Measurements from ENCODE around the gene TECTB. TPM values are rescaled to one million over a fixed set of nuclear protein-coding genes. Genes with fewer than 3 reads are reported as not detected.

TECTB gene
- total RNA-seq, 1 experiment from 2014 or later: not detected

DNA sequence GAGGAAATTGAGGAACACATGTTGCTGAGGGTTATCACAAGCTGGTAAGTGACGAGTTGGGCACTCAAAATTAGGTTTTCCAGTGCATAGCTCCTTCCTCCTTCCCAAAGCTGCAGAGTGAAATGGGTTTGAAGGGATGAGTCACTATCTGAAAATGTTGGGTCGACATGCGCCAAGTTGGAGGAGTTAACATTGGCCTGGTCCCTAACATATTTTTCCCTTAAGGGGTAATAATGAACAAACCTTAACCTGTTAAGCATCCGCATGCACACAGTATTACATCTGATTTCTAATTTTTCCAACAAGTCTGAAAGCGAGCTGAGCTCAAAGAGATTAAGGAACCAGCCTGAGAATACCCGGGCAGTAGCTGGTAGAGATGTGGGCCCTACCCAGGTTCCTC is 20.7 kb upstream of the TECTB start:
- no peak for DNase-seq (ENCODE audit: low read depth, low spot score)
- CTCF ChIA-PET: no interaction called here
- intact Hi-C loops (cut with micrococcal nuclease; ENCODE audit: unreplicated experiment) (no loop called here), in situ Hi-C loops (cut with HindIII; ENCODE audit: low pct_unique_long_range_greater_than_20kb, low sequenced_read_pairs) (no loop called here)
- Histone ChIP-seq H3K4me1 (ENCODE audit: control insufficient read depth, insufficient read depth, low read length) (no peaks in the 10 kb centered on the region), H3K9me3 (ENCODE audit: control insufficient read depth, insufficient read depth, low read depth, low read length) (no peaks in the 10 kb centered on the region), H3K36me3 (ENCODE audit: control insufficient read depth, insufficient read depth, low read length) (no peaks in the 10 kb centered on the region), H3K27ac (ENCODE audit: low read length) (no peak overlapping the region), H3K4me3 (ENCODE audit: low read depth in 2 of 2, low read length in 2 of 2) (no peak overlapping the region), H3K27me3 (ENCODE audit: control insufficient read depth, insufficient read depth, low read length) (no peaks in the 10 kb centered on the region; the same call in 1 of the 2 replicates)
- POLR2A ChIA-PET: no interaction called here
- ATAC-seq: no peak
- TF ChIP-seq POLR2AphosphoS5 (IDR thresholded peaks at IDR 0.05; ENCODE audit: low read depth, low read length): no peak
- no peak for TF ChIP-seq TCF7L2 (IDR thresholded peaks at IDR 0.05; ENCODE audit: low read depth, low read length)
- no peak for TF ChIP-seq SIN3A (IDR thresholded peaks at IDR 0.05; ENCODE audit: borderline replicate concordance, insufficient read depth, low read depth, low read length)
- TF ChIP-seq, protein P1, sequence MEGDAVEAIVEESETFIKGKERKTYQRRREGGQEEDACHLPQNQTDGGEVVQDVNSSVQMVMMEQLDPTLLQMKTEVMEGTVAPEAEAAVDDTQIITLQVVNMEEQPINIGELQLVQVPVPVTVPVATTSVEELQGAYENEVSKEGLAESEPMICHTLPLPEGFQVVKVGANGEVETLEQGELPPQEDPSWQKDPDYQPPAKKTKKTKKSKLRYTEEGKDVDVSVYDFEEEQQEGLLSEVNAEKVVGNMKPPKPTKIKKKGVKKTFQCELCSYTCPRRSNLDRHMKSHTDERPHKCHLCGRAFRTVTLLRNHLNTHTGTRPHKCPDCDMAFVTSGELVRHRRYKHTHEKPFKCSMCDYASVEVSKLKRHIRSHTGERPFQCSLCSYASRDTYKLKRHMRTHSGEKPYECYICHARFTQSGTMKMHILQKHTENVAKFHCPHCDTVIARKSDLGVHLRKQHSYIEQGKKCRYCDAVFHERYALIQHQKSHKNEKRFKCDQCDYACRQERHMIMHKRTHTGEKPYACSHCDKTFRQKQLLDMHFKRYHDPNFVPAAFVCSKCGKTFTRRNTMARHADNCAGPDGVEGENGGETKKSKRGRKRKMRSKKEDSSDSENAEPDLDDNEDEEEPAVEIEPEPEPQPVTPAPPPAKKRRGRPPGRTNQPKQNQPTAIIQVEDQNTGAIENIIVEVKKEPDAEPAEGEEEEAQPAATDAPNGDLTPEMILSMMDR (IDR thresholded peaks at IDR 0.05): no peak
- TF ChIP-seq, protein P2, sequence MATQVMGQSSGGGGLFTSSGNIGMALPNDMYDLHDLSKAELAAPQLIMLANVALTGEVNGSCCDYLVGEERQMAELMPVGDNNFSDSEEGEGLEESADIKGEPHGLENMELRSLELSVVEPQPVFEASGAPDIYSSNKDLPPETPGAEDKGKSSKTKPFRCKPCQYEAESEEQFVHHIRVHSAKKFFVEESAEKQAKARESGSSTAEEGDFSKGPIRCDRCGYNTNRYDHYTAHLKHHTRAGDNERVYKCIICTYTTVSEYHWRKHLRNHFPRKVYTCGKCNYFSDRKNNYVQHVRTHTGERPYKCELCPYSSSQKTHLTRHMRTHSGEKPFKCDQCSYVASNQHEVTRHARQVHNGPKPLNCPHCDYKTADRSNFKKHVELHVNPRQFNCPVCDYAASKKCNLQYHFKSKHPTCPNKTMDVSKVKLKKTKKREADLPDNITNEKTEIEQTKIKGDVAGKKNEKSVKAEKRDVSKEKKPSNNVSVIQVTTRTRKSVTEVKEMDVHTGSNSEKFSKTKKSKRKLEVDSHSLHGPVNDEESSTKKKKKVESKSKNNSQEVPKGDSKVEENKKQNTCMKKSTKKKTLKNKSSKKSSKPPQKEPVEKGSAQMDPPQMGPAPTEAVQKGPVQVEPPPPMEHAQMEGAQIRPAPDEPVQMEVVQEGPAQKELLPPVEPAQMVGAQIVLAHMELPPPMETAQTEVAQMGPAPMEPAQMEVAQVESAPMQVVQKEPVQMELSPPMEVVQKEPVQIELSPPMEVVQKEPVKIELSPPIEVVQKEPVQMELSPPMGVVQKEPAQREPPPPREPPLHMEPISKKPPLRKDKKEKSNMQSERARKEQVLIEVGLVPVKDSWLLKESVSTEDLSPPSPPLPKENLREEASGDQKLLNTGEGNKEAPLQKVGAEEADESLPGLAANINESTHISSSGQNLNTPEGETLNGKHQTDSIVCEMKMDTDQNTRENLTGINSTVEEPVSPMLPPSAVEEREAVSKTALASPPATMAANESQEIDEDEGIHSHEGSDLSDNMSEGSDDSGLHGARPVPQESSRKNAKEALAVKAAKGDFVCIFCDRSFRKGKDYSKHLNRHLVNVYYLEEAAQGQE (IDR thresholded peaks at IDR 0.05; ENCODE audit: insufficient read depth in 1 of 2, low read depth in 2 of 2, low read length in 1 of 2): no peak
- BruUV-seq (replicated peaks): no TSS peak

DNA sequence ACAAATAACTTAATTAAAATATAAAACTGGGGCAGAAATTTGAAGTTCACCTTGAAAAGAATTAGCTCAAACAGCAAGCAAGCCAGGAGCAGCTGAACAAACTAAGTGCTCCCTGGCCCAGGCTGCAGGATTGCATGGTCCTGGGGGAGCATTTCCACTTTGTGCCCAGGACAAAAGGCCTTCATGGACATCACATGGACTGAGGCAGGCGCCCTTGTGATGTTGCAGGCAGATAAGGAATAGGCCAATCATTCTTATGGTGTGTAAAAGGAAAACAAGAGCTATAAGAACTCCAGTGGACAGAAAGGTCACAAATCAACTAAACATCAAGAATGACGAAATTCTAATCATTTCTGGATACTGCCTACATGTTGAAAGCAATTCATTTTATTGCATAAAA is 17.5 kb upstream of the TECTB start:
- H3K27ac ChIP-seq (ENCODE audit: low read length): no peak overlapping the region
- intact Hi-C loops (cut with micrococcal nuclease; ENCODE audit: unreplicated experiment): no loop called here
- TF ChIP-seq, protein P2 (IDR thresholded peaks at IDR 0.05; ENCODE audit: insufficient read depth in 1 of 2, low read depth in 2 of 2, low read length in 1 of 2): no peak
- no peak for TF ChIP-seq TCF7L2 (IDR thresholded peaks at IDR 0.05; ENCODE audit: low read depth, low read length)
- TF ChIP-seq, protein P1 (IDR thresholded peaks at IDR 0.05): no peak
- no peak for TF ChIP-seq POLR2AphosphoS5 (IDR thresholded peaks at IDR 0.05; ENCODE audit: low read depth, low read length)
- TF ChIP-seq SIN3A (IDR thresholded peaks at IDR 0.05; ENCODE audit: borderline replicate concordance, insufficient read depth, low read depth, low read length): no peak
- H3K27me3 ChIP-seq (ENCODE audit: control insufficient read depth, insufficient read depth, low read length): no peaks in the 10 kb centered on the region; the same call in 1 of the 2 replicates
- DNase-seq (ENCODE audit: low read depth, low spot score): no peak
- ATAC-seq: no peak
- in situ Hi-C loops (cut with HindIII; ENCODE audit: low pct_unique_long_range_greater_than_20kb, low sequenced_read_pairs): no loop called here
- H3K36me3 ChIP-seq (ENCODE audit: control insufficient read depth, insufficient read depth, low read length): no peaks in the 10 kb centered on the region
- H3K9me3 ChIP-seq (ENCODE audit: control insufficient read depth, insufficient read depth, low read depth, low read length): no peaks in the 10 kb centered on the region
- H3K4me3 ChIP-seq (ENCODE audit: low read depth in 2 of 2, low read length in 2 of 2): no peak overlapping the region
- BruUV-seq (replicated peaks): no TSS peak
- H3K4me1 ChIP-seq (ENCODE audit: control insufficient read depth, insufficient read depth, low read length): no peaks in the 10 kb centered on the region
- ChIA-PET POLR2A (no interaction called here), CTCF (interaction anchor here (0.6 kb wide), 1 partner anchor 122 kb away, joined by 4 read pairs; no protein-coding TSS in a partner anchor)

Data from Panc1 (cell line).